ENCODE data around the gene SLC26A11.
"Not testable (repeated sequence)": the region's sequence is repeated elsewhere in the genome, so short reads cannot be mapped to it uniquely, and the experiment has no call there.

SLC26A11 gene

DNA sequence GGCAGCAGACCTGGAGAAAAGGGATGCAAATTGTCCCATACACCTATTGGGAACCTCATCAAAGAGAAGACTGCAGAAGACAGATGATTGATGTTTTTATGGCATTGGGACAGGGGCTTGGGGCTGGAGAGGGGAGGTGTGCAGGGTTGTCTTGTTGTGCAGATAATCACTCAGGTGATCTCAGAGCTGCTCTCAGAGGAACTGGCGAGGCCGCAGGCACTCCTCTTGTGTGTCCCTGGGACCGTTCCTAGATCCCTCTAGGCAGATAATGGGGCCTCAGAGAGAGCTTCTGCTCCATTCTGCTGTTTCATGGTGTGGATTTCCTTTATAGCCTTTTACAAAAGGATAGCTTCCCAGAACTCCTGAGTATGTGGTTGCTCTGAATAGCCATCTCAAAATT is 42.1 kb downstream of the SLC26A11 start:
- DNase-seq (ENCODE audit: low read depth): no peak

DNA sequence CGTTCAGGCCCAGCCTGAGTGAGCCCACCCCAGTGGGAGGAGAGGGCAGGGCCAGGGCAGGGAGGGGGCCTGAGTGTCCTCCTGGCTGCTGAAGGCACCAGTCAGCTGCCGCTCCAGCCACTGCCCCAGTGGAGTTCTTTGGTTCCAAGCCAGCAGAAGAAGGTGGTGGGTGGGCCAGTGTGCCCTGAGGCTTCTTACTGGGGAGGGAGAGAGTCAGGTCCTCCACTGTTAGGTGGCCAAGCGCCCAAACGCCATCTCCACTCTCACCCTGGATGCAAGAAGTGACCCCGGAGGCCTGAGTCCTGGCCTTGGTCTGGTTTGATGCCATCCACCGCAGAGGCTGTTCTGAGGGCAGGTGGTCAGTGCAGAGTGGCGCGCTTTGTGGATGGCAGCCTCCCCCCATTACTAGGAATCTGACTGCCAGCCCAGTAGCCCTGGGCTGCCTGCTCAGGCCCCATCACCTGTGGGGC is 42.6 kb downstream of the SLC26A11 start:
- no peak for DNase-seq (ENCODE audit: low read depth)

DNA sequence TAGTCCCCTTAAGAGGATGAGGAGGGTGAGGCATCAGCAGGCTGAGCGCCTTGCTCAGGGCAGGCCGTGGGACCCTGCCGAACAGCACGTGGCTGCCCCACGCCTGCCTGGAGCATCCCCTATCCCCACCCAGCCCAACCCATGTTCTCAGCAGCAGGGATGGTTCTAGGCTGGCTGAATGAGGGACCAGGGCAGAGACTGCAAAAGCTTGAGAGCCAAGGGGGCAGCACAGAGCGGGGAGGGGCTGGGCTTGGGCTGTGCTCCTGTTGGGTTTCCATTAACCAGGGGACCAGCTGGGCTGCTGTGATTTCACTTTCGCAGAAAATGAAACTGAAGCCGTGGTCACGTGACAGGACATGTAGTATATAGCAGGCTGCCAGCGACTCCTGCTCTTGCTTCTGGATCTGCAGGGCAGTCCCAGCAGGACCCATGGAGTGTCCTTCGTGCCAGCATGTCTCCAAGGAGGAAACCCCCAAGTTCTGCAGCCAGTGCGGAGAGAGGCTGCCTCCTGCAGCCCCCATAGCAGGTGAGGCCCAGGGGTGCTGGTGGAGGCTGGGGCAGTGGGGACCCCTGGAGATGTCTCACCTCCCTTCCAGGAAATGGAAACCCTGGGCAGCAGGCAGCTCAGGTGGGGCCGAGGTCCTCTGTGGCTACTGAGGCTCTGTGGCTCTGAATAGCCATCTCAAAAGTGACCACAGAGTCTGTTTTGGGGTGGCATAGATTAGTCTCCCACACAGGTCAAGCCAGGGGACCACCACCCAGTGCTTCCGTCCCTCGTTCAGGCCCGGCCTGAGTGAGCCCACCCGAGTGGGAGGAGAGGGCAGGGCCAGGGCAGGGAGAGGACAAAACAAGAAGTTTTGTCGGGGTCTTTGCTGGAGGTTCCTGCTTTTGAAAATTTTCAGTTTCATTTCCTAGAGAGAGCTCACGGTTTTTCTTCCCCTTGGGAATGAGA is 43.3 kb downstream of the SLC26A11 start:
- DNase-seq (ENCODE audit: low read depth): peak; percentile 79

DNA sequence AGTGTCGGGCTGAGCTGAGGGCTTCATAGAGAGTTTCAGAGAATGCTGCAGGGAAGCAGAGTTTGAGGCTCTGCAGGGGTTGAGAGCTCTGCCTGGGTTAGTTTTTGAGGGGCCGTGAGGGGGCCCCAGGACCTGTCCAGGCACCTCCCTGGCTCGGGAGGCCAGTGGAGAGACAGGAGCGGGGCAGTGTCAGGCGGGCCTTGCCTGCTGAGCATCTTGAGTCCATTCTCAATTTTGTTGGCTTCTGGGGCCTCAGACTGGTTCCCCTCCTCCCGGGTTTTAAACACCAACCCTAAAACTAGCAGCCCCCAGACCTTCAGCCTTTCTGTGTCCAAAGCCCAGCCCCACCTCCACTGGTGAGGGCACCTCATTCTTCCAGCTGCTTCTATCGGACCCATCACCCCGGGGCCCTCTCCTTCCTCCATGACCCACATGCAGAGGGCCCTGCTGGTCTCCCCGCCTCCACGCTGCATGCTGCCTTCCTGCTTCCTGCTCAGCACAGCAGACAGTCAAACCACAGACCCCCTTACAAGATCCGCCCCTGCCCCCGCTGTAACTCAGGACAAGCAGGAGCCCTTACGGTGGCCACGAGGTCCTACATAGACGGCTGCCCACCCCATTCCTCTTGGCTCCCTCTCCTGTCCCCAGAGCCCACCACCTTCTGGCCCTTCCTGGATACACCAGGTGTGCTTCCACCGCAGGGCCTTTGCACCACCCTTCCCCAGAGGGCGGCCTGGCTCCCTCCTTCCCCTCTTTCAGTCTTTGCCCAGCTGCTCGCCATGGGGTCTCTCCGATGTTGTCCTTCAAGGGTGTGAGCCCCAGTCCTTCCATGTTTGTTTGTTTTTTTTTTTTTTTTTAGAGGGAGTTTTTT is 44.2 kb downstream of the SLC26A11 start:
- DNase-seq (ENCODE audit: low read depth): peak; percentile 38

DNA sequence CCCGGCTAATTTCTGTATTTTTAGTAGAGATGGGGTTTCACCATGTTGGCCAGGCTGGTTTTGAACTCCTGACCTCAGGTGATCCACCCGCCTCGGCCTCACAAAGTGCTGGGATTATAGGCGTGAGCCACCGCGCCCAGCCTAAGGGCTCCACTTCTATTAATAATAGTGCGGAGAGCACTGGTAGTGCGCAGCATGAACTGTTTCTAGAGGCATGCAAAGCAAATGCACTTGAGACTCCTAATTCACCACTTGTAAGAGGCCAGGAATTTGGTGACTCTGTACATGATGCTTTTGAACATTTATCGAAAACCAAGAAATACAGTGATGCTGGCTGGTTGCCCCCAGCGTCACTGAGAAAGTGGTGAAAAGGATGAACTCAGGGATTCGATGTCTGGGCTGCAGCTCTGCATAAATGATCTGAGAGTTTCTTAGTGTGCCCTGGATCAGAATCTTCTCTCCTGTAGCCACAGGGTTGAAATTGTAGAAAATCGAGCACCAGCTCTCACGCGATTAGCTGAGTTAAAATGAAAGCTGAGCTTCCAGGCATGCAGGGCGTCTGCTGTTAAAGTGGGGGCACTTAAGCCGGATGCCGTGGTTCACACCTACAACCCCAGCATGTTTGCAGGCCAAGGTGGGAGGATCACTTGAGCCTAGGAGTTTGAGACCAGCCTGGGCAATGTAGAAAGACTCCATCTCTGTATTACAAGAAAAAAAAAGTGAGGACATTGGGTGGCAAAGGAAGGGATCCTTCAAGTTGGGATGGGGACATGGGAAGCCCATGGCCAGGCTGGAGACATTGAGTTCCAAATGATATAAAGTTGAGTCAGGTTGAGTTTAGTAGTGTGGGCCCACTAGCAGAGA is 45.2 kb downstream of the SLC26A11 start:
- DNase-seq (ENCODE audit: low read depth): peak; percentile 44

DNA sequence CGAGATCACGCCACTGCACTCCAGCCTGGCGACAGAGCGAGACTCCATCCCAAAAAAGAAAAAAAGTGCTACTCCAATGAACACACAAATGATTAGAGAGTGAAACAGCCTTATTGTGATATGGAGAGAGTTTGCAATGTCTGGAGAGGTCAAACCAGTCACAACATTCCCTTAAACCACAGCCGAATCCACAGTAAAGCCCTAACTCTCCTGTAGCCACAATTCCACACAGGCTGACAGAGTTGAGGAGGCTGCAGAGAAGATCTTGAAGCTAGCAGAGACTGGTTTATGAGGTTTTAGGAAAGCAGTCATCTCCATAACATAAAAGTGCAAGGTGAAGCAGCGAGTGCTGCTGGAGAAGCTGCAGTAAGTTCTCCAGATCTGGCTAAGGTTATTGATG is 47.2 kb downstream of the SLC26A11 start:
- no peak for DNase-seq (ENCODE audit: low read depth)

DNA sequence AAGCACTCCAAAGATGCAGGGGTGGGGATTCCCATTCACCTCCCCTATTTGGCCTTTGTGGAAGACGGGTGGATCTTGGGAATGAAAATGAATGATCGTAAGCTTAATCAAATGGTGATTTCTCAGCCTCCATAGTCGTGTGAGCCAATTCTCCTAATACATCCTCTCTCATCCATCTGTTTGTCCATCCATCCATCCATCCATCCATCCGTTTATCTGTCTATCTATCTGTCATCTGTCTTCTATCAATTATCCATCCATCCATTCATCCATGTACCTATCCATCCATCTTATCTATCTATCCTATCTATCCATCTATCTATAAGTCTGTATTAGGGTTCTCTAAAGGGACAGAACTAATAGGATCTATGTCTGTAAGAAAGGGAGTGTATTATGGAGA is 48.2 kb downstream of the SLC26A11 start:
- no peak for DNase-seq (ENCODE audit: low read depth)

DNA sequence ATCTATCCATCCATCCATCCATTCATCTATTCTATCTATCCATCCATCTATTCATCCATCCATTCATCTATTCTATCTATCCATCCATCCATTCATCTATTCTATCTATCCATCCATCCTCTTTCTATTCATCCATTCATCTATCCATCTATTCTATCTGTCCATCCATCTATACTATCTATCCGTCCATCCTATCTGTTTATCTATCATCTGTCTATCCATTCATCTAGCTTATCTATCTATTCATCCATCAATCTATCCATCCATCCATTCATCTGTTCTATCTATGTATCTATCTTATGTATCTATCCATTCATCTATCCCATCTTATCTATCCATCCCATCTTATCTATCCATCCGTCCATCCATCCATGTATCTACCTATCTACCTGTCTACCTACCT is 49.2 kb downstream of the SLC26A11 start:
- DNase-seq (ENCODE audit: low read depth): no peak

DNA sequence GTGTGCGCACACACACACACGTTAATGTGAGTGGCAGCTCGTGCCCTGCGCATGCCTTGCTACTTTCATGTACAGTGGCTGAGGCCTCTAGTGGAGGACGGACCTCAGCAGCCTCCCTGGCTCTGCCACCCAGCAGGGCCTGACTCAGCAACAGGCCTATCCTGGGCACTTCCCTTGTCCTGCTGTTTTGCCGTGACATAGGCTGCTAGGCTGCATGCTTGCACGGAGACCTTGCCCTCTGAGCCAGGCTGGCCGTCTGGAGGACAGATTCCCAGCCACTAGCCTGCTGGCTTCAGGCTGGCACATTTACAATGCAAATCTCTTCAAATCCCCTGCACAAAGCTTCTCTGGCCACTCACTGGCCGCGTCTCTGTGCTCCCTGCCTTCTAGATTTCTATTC is 49.9 kb downstream of the SLC26A11 start:
- no peak for DNase-seq (ENCODE audit: low read depth)

DNA sequence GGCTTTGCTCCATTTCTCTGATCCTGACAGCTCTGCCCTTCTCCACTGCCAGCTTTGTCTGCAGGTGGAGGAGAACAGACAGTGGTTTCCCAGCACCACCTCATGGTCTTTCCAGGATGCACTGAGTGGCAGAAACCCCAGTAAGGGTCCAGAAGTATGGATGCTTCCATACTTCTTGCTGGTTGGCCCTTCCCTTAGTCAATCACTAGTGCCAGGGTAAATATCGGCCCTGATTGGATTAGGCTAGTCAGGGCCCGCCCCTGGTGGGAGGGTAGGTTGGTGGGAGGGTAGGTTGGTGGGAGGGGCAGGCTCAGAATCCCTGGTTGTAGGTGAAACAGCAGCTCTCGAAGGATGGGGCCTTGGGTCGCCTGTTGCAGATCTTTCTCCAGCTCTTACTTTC is 50.6 kb downstream of the SLC26A11 start:
- DNase-seq (ENCODE audit: low read depth): no peak

DNA sequence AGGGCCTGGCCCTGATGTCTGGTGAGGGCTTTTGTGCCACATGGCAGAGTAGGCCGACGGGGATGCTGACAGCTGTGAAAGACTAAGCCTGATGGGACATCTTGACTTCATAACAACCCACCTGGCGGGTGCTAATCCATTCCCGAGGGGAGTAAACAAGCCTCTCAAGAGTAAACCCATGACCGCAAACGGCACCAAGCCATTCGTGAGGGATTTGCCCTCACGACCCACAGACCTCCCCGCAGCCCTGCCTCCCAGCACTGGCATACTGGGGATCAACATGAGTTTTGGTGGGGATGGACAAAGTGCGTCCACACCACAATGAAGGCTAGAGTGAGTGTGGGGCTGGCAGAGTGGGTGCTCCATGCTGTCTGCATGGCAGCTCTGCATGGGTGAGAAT is 52.1 kb downstream of the SLC26A11 start:
- no peak for DNase-seq (ENCODE audit: low read depth)

DNA sequence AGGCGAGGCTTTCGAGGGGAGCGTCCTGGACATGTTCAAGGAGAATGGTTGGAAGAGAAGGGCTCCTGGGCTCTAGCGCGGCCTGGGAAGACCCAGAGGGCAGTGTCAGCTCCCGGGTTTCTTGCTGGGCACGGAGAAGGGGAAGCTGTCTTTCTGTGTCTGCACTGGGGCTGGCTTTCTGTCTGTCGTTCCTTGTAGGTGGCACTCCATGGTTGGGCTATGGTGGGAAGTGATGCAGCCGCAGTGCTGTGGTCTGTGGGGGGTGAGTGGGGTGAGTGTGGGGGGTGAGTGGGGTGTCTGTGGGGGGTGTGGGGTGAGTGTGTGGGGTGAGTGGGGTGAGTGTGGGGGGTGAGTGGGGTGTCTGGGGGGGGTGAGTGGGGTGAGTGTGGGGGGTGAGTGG is 54.1 kb downstream of the SLC26A11 start:
- DNase-seq (ENCODE audit: low read depth): no peak

DNA sequence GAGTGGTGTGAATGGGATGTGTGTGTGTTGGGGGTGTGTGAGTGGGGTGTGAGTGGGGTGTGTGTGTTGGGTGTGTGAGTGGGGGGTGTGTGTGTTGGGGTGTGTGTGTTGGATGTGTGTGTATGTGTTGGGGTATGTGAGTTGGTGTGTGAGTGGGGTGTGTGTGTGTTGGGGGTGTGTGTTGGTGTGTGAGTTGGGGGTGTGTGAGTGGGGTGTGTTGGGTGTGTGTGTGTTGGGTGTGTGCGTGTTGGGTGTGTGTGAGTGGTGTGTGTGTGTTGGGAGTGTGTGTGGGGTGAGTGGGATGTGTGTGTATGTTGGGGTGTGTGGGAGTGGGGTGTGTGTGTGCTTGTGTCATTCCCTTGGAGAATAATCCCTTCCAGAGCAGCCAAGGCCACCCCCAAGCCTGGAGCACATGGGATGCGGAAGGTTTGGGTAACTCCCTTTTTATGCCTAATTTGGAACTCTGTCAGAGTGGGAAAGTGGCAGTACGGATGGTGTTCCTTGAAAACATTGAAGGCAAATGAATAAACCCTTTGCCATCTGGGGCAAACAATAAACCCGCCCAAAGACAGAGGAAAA is 54.7 kb downstream of the SLC26A11 start:
- no peak for DNase-seq (ENCODE audit: low read depth)

DNA sequence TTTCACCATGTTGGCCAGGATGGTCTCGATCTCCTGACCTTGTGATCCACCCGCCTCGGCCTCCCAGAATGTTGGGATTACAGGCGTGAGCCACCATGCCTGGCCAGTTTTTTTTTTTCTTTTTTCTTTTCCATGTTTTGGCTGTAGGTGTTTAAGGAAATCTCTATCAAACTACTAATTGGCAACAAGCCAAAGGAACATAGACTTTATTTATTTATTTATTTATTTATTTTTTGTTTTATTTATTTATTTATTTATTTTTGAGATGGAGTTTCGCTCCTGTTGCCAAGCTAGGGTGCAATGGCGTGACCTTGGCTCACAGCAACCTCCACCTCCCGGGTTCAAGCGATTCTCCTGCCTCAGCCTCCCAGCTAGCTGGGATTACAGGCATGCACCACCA is 55.6 kb downstream of the SLC26A11 start:
- not testable (repeated sequence) for DNase-seq (ENCODE audit: low read depth)

DNA sequence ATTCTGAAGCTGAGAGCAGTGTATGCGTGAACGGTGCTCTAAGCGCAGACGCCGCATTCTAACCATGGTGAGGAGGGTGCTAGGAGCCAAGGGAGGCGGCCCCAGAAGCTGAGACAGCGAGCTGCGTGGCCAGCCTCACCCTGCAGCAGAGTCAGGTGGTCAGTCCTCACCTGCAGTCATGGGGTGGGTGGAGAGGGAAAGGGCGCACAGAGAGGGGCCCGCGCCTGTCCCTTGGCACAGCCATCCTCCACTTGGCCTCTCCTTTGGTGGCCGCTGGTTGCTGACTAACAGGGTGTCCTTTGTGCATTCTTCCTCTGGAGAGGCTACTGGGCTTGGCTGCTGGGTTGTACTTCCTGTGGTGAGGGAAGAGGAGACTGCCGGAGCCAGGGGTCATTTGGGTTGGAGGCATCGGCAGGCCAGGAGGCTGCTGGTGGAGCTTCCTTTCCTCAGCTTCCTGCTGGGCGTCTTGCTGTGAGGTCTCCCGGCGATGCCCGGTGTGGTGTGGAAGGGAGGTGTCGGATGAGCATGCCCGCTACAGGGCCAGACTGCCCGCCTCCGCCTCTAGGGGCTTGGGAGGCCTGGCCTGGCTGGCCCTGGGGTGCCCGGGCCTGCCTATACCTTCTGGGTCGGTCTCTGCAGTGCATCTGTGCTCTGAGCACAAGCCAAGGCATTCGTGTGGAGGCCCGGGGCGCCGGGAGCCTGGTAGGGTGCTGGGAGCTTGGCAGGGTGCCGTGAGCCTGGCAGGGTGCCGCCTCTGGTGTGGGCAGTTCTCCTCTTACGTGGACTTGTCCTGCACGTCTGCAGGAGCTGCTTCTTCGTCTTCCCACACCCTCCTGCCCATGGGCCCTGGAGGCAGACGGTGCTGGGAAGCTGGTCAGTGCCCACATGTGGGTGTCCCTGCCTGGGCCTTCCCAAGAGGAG is 57.8 kb downstream of the SLC26A11 start:
- DNase-seq (ENCODE audit: low read depth): no peak

DNA sequence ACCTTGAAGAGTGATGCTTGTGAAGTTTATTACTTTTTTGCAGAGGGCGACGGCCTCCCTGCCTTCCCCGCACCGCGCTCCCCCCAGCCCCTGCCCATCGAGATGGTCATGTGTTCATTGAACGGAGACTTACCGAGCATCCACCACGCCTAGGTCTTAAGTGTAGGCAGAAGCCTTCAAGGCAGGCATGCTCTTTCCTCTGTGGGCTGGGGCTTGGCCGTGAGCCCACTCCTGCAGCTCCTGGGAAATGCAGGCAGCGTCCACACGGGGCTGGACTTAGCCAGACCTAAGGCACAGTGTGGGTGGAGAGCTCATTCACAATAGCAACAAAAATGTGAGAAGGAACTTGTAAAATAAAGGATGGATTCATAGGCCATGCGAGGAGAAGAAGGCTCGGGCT is 59.7 kb downstream of the SLC26A11 start:
- no peak for DNase-seq (ENCODE audit: low read depth)

DNA sequence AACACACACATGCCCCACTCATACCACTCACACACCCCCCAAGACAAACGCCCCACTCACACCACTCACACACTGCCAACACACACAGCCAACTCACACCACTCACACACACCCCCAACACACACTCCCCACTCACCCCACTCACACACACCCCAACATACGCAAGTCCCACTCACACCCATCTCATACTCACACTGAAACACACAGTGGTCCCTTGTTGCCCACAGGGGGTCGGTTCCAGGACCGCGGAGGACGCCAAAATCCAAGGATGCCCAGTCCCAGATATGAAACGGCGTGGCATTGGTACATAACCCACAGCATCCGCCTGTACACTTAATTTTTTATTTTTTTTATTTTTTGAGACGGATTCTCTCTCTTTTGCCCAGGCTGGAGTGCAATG is 61.3 kb downstream of the SLC26A11 start:
- DNase-seq (ENCODE audit: low read depth): no peak

DNA sequence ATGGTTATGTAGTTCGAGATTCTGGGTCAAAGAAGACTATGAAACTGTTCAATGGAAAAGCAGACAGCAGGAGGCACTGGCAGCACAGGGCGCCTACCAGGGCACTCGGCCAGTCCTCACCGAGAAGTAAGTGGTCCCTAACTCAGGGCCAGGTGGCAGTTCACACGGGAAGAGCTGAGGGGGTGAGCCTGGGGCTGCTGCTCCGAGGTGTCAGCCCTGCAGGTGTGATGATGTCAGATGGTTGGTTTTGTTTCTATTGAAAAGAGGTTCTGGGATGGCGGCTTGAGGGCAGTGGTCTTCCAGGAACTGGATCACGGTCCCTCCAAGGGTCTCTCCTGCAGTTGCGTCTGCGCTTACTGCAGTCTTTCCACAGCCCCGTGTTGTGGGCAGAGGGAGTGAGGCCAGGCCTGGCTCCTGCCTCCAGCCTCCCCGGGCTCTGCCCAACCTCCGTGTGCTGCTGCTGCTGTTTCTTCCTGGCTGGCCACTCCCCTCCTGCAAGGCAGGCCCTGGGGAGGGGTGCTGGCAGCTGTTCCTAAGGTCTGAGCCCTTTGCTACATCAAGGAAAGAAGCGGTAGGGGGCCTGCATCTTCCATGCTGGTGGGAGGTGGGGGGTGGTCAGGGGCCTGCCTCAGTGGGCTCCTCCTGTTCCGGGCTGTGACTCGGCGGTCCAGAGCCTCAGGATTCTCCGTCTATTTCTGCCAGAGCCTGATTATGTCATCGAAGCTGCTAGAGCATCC is 63.1 kb downstream of the SLC26A11 start:
- DNase-seq (ENCODE audit: low read depth): no peak

DNA sequence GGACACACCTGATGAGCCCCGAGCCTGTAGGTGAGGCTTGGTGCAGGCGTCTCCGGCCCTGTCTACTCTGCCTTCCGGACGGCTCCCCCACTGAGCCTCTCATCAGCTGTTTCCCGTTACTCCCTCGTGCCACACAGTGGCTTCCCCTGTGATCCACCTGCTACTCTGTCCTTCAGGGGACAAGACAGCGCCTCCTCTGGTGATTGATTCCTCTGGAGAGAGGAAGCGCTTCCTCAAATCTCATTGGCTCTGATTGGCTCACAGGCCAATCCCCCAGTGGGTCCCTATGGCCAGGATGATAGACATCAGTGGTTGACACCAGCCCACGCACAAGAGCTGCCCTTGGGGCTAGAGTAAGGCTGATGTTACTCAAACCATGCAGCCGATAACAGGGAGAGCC is 64.4 kb downstream of the SLC26A11 start:
- DNase-seq (ENCODE audit: low read depth): no peak
